LNCaP clone FGC (cell line): ENCODE data around the gene CALD1.

Experiments
- DNase-seq: peaks from one replicate; pipeline ENCODE4 v3.0.0-alpha.2; 2011; ENCODE audit warnings: low read depth
- H3K4me3 ChIP-seq: 2 replicates; pipeline ENCODE4 v1.5.1; 2011; ENCODE audit warnings: mild to moderate bottlenecking, low read depth, low read length, control low read depth
- TF ChIP-seq, protein P1 (sequence below): IDR thresholded peaks from 2 replicates; pipeline ENCODE4 v1.5.1; 2012; ENCODE audit warnings: mild to moderate bottlenecking; ENCODE audit not compliant: control insufficient read depth, insufficient read depth; ENCODE audit errors: extremely low read depth

CALD1 gene

DNA sequence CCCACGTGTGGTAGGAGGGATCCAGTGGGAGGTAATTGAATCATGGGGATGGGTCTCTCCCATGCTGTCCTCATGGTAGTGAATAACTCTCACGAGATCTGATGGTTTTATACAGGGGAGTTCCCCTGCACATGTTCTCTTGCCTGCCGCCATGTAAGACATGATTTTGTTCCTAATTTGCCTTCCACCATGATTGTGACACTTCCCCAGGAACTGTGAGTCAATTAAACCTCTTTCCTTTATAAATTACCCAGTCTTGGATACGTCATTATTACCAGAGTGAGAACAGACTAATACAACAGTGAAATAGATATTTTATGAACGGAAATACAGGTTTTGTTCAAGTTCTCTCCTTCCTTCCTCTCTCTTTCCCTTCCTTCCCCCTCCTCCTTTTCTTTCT lies 15.8 kb downstream of the CALD1 start:
- H3K4me3 ChIP-seq, result no peak overlapping the region
- no peak for DNase-seq
- TF ChIP-seq, protein P1, sequence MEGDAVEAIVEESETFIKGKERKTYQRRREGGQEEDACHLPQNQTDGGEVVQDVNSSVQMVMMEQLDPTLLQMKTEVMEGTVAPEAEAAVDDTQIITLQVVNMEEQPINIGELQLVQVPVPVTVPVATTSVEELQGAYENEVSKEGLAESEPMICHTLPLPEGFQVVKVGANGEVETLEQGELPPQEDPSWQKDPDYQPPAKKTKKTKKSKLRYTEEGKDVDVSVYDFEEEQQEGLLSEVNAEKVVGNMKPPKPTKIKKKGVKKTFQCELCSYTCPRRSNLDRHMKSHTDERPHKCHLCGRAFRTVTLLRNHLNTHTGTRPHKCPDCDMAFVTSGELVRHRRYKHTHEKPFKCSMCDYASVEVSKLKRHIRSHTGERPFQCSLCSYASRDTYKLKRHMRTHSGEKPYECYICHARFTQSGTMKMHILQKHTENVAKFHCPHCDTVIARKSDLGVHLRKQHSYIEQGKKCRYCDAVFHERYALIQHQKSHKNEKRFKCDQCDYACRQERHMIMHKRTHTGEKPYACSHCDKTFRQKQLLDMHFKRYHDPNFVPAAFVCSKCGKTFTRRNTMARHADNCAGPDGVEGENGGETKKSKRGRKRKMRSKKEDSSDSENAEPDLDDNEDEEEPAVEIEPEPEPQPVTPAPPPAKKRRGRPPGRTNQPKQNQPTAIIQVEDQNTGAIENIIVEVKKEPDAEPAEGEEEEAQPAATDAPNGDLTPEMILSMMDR, result no peak

DNA sequence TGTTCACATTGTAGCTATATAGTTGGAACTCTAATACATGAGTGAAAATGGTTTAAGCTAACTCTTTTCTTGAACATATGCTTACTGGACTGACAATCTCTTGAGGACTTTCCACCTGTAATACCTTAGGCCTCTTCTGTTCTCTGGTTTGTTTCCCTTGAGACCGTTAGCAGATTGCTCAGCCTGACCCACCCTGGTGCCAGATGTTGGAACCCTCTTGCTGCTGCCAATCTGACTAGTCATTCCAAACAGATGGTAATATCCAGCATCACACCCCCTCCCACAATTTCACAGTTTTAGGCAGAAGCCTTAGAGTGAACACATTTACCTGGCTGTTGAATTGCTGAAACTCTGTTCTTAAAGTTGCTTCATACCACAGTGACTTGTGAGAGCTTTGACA lies 18.7 kb downstream of the CALD1 start:
- TF ChIP-seq, protein P1, result no peak
- H3K4me3 ChIP-seq, result no peak overlapping the region
- DNase-seq, result no peak

DNA sequence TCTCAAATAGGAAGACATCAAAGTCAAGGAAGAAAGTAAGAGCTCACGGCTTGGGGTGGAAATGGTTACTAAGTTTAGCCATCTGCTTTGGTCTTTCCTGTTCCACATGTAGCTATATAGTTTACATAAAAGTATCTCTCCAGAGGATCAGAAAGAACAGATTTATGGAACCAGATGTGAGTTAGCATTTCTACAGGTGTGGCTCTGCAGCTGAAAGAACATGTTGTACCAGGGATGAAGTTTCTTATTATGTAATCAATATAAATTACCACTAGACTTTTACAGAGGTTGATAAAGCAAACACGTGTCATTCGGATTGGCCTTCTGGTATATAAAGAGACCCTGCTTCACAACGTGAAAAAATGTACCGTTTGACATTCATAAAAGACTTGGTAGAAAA lies 19.9 kb downstream of the CALD1 start:
- TF ChIP-seq, protein P1, result no peak

DNA sequence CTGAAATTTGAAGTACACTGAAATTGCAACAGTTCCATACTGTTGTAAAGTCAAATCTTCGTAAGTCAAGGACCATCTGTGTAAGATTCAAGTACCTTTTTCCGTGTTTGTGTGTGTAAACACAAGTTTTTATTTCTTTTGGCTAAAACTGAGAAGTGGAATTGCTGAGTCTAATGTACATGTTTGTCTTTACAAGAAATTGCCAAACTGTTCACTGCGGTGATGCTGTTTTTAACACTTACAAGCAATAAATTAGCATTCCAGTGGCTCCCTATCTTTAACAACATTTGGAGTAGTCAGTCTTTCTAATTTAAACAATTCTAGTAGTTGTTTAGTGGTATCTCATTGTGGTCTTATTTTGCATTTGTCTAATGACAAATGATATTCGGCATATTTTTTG lies 23.3 kb downstream of the CALD1 start:
- H3K4me3 ChIP-seq, result no peak overlapping the region
- TF ChIP-seq, protein P1, result no peak
- no peak for DNase-seq

More for the DNA sequence above, 19.9 kb downstream of the CALD1 start:
- DNase-seq, result peak; percentile 31
- H3K4me3 ChIP-seq, result no peak overlapping the region

DNA sequence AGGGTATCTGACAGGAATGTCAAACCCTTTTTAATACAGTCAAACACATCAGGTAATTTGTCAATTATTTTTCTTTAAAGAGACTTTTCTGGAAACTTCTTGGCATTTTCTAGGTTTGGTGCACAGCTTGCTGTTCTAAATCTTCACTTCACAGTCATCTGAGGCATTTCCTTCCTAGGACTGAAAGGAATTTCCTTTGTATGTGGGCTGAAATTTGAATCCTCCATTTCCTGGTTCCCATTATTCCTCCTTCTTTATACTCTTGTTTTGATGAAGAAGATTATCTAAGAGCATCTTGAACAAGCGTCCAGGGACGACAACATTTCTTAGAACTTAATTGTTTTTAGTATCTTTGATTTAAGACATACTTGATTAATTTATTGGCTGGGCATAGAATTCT lies 24.9 kb downstream of the CALD1 start:
- H3K4me3 ChIP-seq, result no peak overlapping the region
- TF ChIP-seq, protein P1, result no peak
- no peak for DNase-seq

DNA sequence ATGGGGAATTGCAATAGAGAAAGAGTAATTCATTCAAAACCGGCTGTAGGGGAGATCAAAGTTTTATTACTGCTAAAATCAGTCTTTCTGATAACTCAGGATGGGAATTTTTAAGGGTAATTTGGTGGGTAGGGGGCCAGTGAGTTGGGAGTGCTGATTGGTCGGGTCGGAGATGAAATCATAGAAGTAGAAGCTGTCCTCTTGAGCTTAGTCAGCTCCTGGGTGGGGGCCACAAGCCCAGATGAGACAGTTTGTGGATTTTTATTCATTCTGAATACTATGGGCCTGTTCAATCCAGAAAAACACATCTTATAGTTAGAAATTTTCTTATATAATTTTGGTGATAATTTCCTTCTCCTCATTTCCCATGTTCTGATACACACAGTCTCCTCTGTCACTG lies 25.4 kb downstream of the CALD1 start:
- no peak for DNase-seq
- TF ChIP-seq, protein P1, result no peak
- no peak overlapping the region for H3K4me3 ChIP-seq

DNA sequence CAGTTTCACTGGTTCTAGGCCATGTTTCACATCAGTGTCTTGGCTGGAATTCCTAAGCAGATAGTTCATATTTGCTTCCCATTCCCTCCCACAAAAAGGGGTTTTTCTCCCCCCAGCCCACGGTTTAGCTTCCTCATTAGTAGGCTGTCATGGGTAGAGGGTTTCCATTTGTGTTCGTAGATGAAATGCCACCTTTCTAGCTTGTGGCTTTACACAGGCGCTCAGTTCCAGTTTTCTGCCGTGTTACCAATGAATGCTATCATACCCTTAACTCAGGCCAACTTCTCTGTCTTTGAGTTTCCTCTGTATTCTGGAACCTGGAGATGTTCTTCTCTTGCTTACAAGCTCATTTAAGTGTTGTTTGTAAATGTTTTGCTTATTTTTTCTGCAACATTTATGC lies 26.8 kb downstream of the CALD1 start:
- no peak for DNase-seq
- H3K4me3 ChIP-seq, result no peak overlapping the region
- TF ChIP-seq, protein P1, result no peak
